ENCODE data around the gene PDGFD.
"Not testable (repeated sequence)": the region's sequence is repeated elsewhere in the genome, so short reads cannot be mapped to it uniquely, and the experiment has no call there.

PDGFD gene

GRCh38 chr11:104051778-104052177 is 112.2 kb downstream of the PDGFD start:
- no peak for DNase-seq

GRCh38 chr11:104049116-104049515 is 114.8 kb downstream of the PDGFD start:
- DNase-seq: no peak

GRCh38 chr11:104046858-104047257 is 117.1 kb downstream of the PDGFD start:
- not testable (repeated sequence) for DNase-seq

- no peak for DNase-seq
These were observed 117.6 kb downstream of the PDGFD start for GRCh38 chr11:104046331-104046730.

GRCh38 chr11:104043678-104044239 is 120.2 kb downstream of the PDGFD start:
- DNase-seq: no peak

- DNase-seq: no peak
These were observed 120.8 kb downstream of the PDGFD start for GRCh38 chr11:104043142-104043541.

GRCh38 chr11:104041792-104042191 is 122.2 kb downstream of the PDGFD start:
- no peak for DNase-seq

- DNase-seq: no peak
These were observed 127.0 kb downstream of the PDGFD start for GRCh38 chr11:104036995-104037394.

GRCh38 chr11:104036588-104036987 is 127.4 kb downstream of the PDGFD start, which contains the start of gene DDI1:
Gene DDI1 (plus strand): TSS chr11:104036640. CDS start chr11:104036823, 183 bp downstream.
- DNase-seq: no peak

GRCh38 chr11:104033561-104033960 is 130.4 kb downstream of the PDGFD start:
- DNase-seq: no peak

- DNase-seq: no peak
These were observed 130.8 kb downstream of the PDGFD start for GRCh38 chr11:104033134-104033533.

GRCh38 chr11:104028476-104029263 is 135.3 kb downstream of the PDGFD start:
- no peak for DNase-seq

GRCh38 chr11:104024572-104024971 is 139.4 kb downstream of the PDGFD start:
- DNase-seq: no peak

GRCh38 chr11:104015649-104016415 is 148.1 kb downstream of the PDGFD start:
- DNase-seq: no peak

GRCh38 chr11:104011044-104011443 is 152.9 kb downstream of the PDGFD start:
- no peak for DNase-seq

- no peak for DNase-seq
These were observed 154.2 kb downstream of the PDGFD start for GRCh38 chr11:104009744-104010143.

- DNase-seq: no peak
These were observed 158.6 kb downstream of the PDGFD start for GRCh38 chr11:104005234-104005855.

GRCh38 chr11:104003491-104003890 is 160.5 kb downstream of the PDGFD start:
- no peak for DNase-seq

- DNase-seq: no peak
These were observed 162.3 kb downstream of the PDGFD start for GRCh38 chr11:104001561-104002056.

GRCh38 chr11:104000798-104001197 is 163.1 kb downstream of the PDGFD start:
- DNase-seq: no peak

GRCh38 chr11:103998826-103999508 is 165.0 kb downstream of the PDGFD start:
- no peak for DNase-seq

- no peak for DNase-seq
These were observed 166.9 kb downstream of the PDGFD start for GRCh38 chr11:103997082-103997481.
